Upper lobe of left lung (tissue), 4 donors: Measurements from ENCODE around the gene GRB7.

Source experiments
- POLR2AphosphoS5 ChIP-seq, 2 donors: sonication (generic); formaldehyde crosslinking; IDR thresholded peaks; one replicate each; pipeline ENCODE4 v1.5.1; 2017; ENCODE audit warnings: antibody characterized with exemption in 2 of 2
- TF ChIP-seq, protein P1 (sequence below), 6 experiments: fragments of 450-650 bp in 4 of 6; fragments of 200-600 bp in 2 of 6; sonication (generic) in 2 of 6; IDR thresholded peaks; one replicate each; pipeline ENCODE4 v1.5.1; 2016 to 2019; ENCODE audit warnings: antibody characterized with exemption in 6 of 6

- TF ChIP-seq, protein P1, sequence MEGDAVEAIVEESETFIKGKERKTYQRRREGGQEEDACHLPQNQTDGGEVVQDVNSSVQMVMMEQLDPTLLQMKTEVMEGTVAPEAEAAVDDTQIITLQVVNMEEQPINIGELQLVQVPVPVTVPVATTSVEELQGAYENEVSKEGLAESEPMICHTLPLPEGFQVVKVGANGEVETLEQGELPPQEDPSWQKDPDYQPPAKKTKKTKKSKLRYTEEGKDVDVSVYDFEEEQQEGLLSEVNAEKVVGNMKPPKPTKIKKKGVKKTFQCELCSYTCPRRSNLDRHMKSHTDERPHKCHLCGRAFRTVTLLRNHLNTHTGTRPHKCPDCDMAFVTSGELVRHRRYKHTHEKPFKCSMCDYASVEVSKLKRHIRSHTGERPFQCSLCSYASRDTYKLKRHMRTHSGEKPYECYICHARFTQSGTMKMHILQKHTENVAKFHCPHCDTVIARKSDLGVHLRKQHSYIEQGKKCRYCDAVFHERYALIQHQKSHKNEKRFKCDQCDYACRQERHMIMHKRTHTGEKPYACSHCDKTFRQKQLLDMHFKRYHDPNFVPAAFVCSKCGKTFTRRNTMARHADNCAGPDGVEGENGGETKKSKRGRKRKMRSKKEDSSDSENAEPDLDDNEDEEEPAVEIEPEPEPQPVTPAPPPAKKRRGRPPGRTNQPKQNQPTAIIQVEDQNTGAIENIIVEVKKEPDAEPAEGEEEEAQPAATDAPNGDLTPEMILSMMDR (IDR thresholded peaks at IDR 0.05) = no peak
- TF ChIP-seq POLR2AphosphoS5 (IDR thresholded peaks at IDR 0.05) = no peak
Observed at GRCh38 chr17:39722965-39723848, 14.5 kb upstream of the GRB7 start.
